K562 (cell line): ENCODE results near the gene PSMD2. TPM values are rescaled to one million over a fixed set of nuclear protein-coding genes. Genes with fewer than 3 reads are reported as not detected.

ENCODE experiments used
- CREM ChIP-seq: IDR thresholded peaks from 2 replicates; pipeline ENCODE4 v1.6.1; 2014; ENCODE audit warnings: antibody characterized with exemption, low read depth
- E2F6 ChIP-seq, 2 experiments: IDR thresholded peaks; 2 replicates each; pipeline ENCODE4 v1.6.1; 2011; ENCODE audit warnings: borderline replicate concordance in 1 of 2, control low read depth in 1 of 2, low read depth in 1 of 2, low read length in 1 of 2, mild to moderate bottlenecking in 1 of 2, mixed read lengths in 1 of 2, moderate library complexity in 1 of 2; ENCODE audit not compliant: insufficient read depth in 1 of 2, insufficient read length in 1 of 2, poor library complexity in 1 of 2, severe bottlenecking in 1 of 2; ENCODE audit errors: extremely low read depth in 1 of 2
- EGR1 ChIP-seq: fragments of 450-650 bp; conservative IDR thresholded peaks from 2 replicates; pipeline ENCODE4 v1.6.1; 2017; ENCODE audit warnings: mild to moderate bottlenecking
- EHMT2 ChIP-seq: fragments of 450-650 bp; IDR thresholded peaks from 2 replicates; pipeline ENCODE4 v1.6.1; 2018; ENCODE audit warnings: antibody characterized with exemption
- ELF2 ChIP-seq: fragments of 250-450 bp; sonication (Bioruptor Pico); IDR thresholded peaks from 2 replicates; pipeline ENCODE4 v1.5.0; 2021; ENCODE audit warnings: mild to moderate bottlenecking
- ETV5 ChIP-seq: sonication (generic); formaldehyde crosslinking; IDR thresholded peaks from 2 replicates; pipeline ENCODE4 v1.4.0; 2020; ENCODE audit warnings: low read depth, mild to moderate bottlenecking, missing genetic modification reagents
- EZH2 ChIP-seq: IDR thresholded peaks from 2 replicates; pipeline ENCODE4 v1.6.1; 2012; ENCODE audit warnings: low read depth, mild to moderate bottlenecking, inconsistent platforms, low read length, borderline replicate concordance
- HNRNPUL1 ChIP-seq: fragments of 200-400 bp; formaldehyde crosslinking; IDR thresholded peaks from 2 replicates; pipeline ENCODE4 v1.6.1; 2017; ENCODE audit warnings: low read length
- MCM5 ChIP-seq: fragments of 450-650 bp; IDR thresholded peaks from 2 replicates; pipeline ENCODE4 v1.6.1; 2016; ENCODE audit warnings: low read depth
- SMAD1 ChIP-seq: fragments of 150-350 bp; IDR thresholded peaks from 2 replicates; pipeline ENCODE4 v1.6.1; 2014; ENCODE audit warnings: low read length, low read depth; ENCODE audit not compliant: partially characterized antibody
- SMC3 ChIP-seq: conservative IDR thresholded peaks from 2 replicates; pipeline ENCODE4 v1.6.1; 2011; ENCODE audit warnings: low read depth, low read length, improper control_type of control experiment; ENCODE audit not compliant: insufficient read depth
- ZFX ChIP-seq: sonication (generic); formaldehyde crosslinking; IDR thresholded peaks from 2 replicates; pipeline ENCODE4 v1.8.0; 2022; ENCODE audit warnings: mild to moderate bottlenecking, missing genetic modification reagents, moderate library complexity
- ZKSCAN3 ChIP-seq: fragments of 250-450 bp; sonication (Bioruptor Pico); IDR thresholded peaks from 2 replicates; pipeline ENCODE4 v1.4.0; 2020
- ZNF395 ChIP-seq: fragments of 200-800 bp; sonication (Bioruptor generic); IDR thresholded peaks from 2 replicates; pipeline ENCODE4 v1.6.1; 2017; ENCODE audit warnings: missing genetic modification characterization, missing compliant biosample characterization
- polyA plus RNA-seq, 8 experiments: library from polyadenylated mRNA; depleted of rRNA in 4 of 8; stranded (reverse) in 5 of 8; unstranded in 3 of 8; fragments of >200 nt; fragmentation: Nextera tagmentation in 2 of 8; fragmentation: Illumina TruSeq in 1 of 8; extraction: Ambion mirVana in 2 of 8; extraction: Trizol in 1 of 8; gene quantifications; 2 replicates each; pipeline versions ENCODE4 v1.2.1 to v1.2.3, GENCODE V29; 2011 to 2014; ENCODE audit warnings: inconsistent platforms in 1 of 8, missing spikeins in 1 of 8
- total RNA-seq, 7 experiments: library from RNA; depleted of rRNA in 6 of 7; stranded (reverse); fragments of >200 nt in 6 of 7; fragmentation: Illumina TruSeq in 2 of 7; extraction: Trizol in 2 of 7; gene quantifications; 2 replicates each; pipeline versions ENCODE4 v1.2.1 to v1.2.3, GENCODE V29; 2011 to 2021; ENCODE audit warnings: low replicate concordance in 1 of 7

PSMD2 gene
- total and polyA plus RNA-seq, 9 of the 15 experiments (the other 6 are each of a cell fraction or from before 2014, with no cell fraction given), result 152 to 484 (median 295) TPM

- TF ChIP-seq ZNF395 (CRISPR knock-in tag) (0 out of 2 replicates have a peak, but pooled peaks have one; percentile 10), ETV5 (CRISPR knock-in tag) (no peak), EZH2 (no peak), EHMT2 (0 out of 2 replicates have a peak, but pooled peaks have one; percentile 27), CREM (0 out of 2 replicates have a peak, but pooled peaks have one; percentile 39), ZKSCAN3 (no peak), ELF2 (CRISPR knock-in tag) (no peak), EGR1 (0 out of 2 replicates have a peak, but pooled peaks have one; percentile 34), MCM5 (no peak), E2F6 (IDR thresholded peaks at IDR 0.05; ENCODE audit: borderline replicate concordance in 1 of 2, extremely low read depth in 1 of 2, insufficient read depth in 1 of 2, insufficient read length in 1 of 2, low read depth in 1 of 2, low read length in 1 of 2, poor library complexity in 1 of 2, severe bottlenecking in 1 of 2) (peak; percentile 63 to 67), SMAD1 (no peak), ZFX (CRISPR knock-in tag) (no peak), HNRNPUL1 (no peak), SMC3 (no peak)
Observed at GRCh38 chr3:184261854-184262763, 36.9 kb upstream of the PSMD2 start (continued).
